WTC11 (cell line): ENCODE measurements around the gene MRPS23. TPM values are rescaled to one million over a fixed set of nuclear protein-coding genes. Genes with fewer than 3 reads are reported as not detected.

Experiments
- ATAC-seq: fragments of 200-7000 bp; cut with Tn5 transposase; 2 replicates; pipeline ENCODE4 v1.10.0; 2021; ENCODE audit warnings: mild to moderate bottlenecking, moderate library complexity
- CTCF ChIA-PET: fragments of 300-600 bp; sonication (Branson Sonifier 250); formaldehyde crosslinking; loops from one replicate; lab custom pipeline; 2021; ENCODE audit warnings: antibody characterized with exemption; lab: Charles Lee
- POLR2A ChIA-PET: fragments of 350-600 bp; sonication (Branson Sonifier 250); formaldehyde crosslinking; loops from one replicate; lab custom pipeline; 2021; ENCODE audit warnings: antibody characterized with exemption; lab: Charles Lee
- DNase-seq: peaks from one replicate; pipeline ENCODE4 v3.0.0; 2021; ENCODE audit warnings: low spot score
- H3K27ac Mint-ChIP-seq: 2 replicates; pipeline ENCODE4 v1.8.0; 2021; ENCODE audit warnings: mixed read lengths
- H3K27me3 Mint-ChIP-seq: 2 replicates; pipeline ENCODE4 v1.8.0; 2021; ENCODE audit warnings: low read depth, mild to moderate bottlenecking, moderate library complexity, mixed read lengths
- H3K36me3 Mint-ChIP-seq: 2 replicates; pipeline ENCODE4 v1.8.0; 2021; ENCODE audit warnings: mixed read lengths
- H3K4me1 Mint-ChIP-seq: 2 replicates; pipeline ENCODE4 v1.8.0; 2022; ENCODE audit warnings: mixed read lengths
- H3K4me3 Mint-ChIP-seq: 2 replicates; pipeline ENCODE4 v1.8.0; 2021; ENCODE audit warnings: mild to moderate bottlenecking, moderate library complexity, mixed read lengths
- H3K9me3 Mint-ChIP-seq: 2 replicates; pipeline ENCODE4 v1.8.0; 2021; ENCODE audit warnings: mixed read lengths
- AFF4 ChIP-seq: sonication (generic); formaldehyde crosslinking; IDR thresholded peaks from 2 replicates; pipeline ENCODE4 v1.8.1; 2023; ENCODE audit warnings: mild to moderate bottlenecking, missing genetic modification reagents, borderline replicate concordance
- ATF1 ChIP-seq: sonication (generic); formaldehyde crosslinking; IDR thresholded peaks from 2 replicates; pipeline ENCODE4 v1.8.1; 2023; ENCODE audit warnings: mild to moderate bottlenecking, moderate library complexity, missing genetic modification reagents
- CTCF ChIP-seq: fragments of 200-600 bp; IDR thresholded peaks from 2 replicates; pipeline ENCODE4 v1.8.0; 2022; ENCODE audit warnings: antibody characterized with exemption
- ESRRA ChIP-seq: sonication (generic); formaldehyde crosslinking; IDR thresholded peaks from 2 replicates; pipeline ENCODE4 v1.8.1; 2022; ENCODE audit warnings: mild to moderate bottlenecking, missing genetic modification reagents, borderline replicate concordance
- GABPB1 ChIP-seq: sonication (generic); formaldehyde crosslinking; IDR thresholded peaks from 2 replicates; pipeline ENCODE4 v1.8.1; 2023; ENCODE audit warnings: mild to moderate bottlenecking, missing genetic modification reagents
- IRF2 ChIP-seq: sonication (generic); formaldehyde crosslinking; IDR thresholded peaks from 2 replicates; pipeline ENCODE4 v1.8.0; 2022; ENCODE audit warnings: low read depth, missing genetic modification reagents, borderline replicate concordance
- JAZF1 ChIP-seq: fragments of 250-450 bp; sonication (Bioruptor Pico); IDR thresholded peaks from 2 replicates; pipeline ENCODE4 v1.9.0; 2021; ENCODE audit warnings: moderate library complexity, mild to moderate bottlenecking, inconsistent platforms
- KAT7 ChIP-seq: sonication (generic); formaldehyde crosslinking; IDR thresholded peaks from 2 replicates; pipeline ENCODE4 v1.8.1; 2023; ENCODE audit warnings: missing genetic modification reagents, mild to moderate bottlenecking, borderline replicate concordance
- NR1H2 ChIP-seq: sonication (generic); formaldehyde crosslinking; IDR thresholded peaks from 2 replicates; pipeline ENCODE4 v1.9.0; 2021; ENCODE audit warnings: mild to moderate bottlenecking, moderate library complexity, missing genetic modification reagents
- RELA ChIP-seq: sonication (generic); formaldehyde crosslinking; IDR thresholded peaks from 2 replicates; pipeline ENCODE4 v1.8.1; 2022; ENCODE audit warnings: missing genetic modification reagents, mild to moderate bottlenecking, borderline replicate concordance
- RORB ChIP-seq: fragments of 250-450 bp; sonication (Bioruptor Pico); IDR thresholded peaks from 2 replicates; pipeline ENCODE4 v1.9.0; 2021; ENCODE audit warnings: mild to moderate bottlenecking
- SP1 ChIP-seq: sonication (generic); formaldehyde crosslinking; conservative IDR thresholded peaks from 2 replicates; pipeline ENCODE4 v1.8.1; 2022; ENCODE audit warnings: missing genetic modification reagents
- TEAD4 ChIP-seq: sonication (generic); formaldehyde crosslinking; IDR thresholded peaks from 2 replicates; pipeline ENCODE4 v1.8.0; 2022; ENCODE audit warnings: mild to moderate bottlenecking, missing genetic modification reagents
- ZNF121 ChIP-seq: sonication (generic); formaldehyde crosslinking; IDR thresholded peaks from 2 replicates; pipeline ENCODE4 v1.8.0; 2023; ENCODE audit warnings: missing genetic modification reagents
- ZNF219 ChIP-seq: sonication (generic); formaldehyde crosslinking; IDR thresholded peaks from 2 replicates; pipeline ENCODE4 v1.8.0; 2023; ENCODE audit warnings: missing genetic modification reagents, mild to moderate bottlenecking, borderline replicate concordance
- ZNF232 ChIP-seq: sonication (generic); formaldehyde crosslinking; IDR thresholded peaks from 2 replicates; pipeline ENCODE4 v1.8.0; 2022; ENCODE audit warnings: mild to moderate bottlenecking, missing genetic modification reagents
- ZNF263 ChIP-seq: sonication (generic); formaldehyde crosslinking; IDR thresholded peaks from 2 replicates; pipeline ENCODE4 v1.8.1; 2022; ENCODE audit warnings: low read depth, mild to moderate bottlenecking, moderate library complexity, missing genetic modification reagents
- ZNF281 ChIP-seq: sonication (generic); formaldehyde crosslinking; IDR thresholded peaks from 2 replicates; pipeline ENCODE4 v1.8.0; 2023; ENCODE audit warnings: mild to moderate bottlenecking, missing genetic modification reagents
- ZNF317 ChIP-seq: sonication (generic); formaldehyde crosslinking; IDR thresholded peaks from 2 replicates; pipeline ENCODE4 v1.8.1; 2023; ENCODE audit warnings: low read depth, mild to moderate bottlenecking, moderate library complexity, missing genetic modification reagents, borderline replicate concordance
- total RNA-seq: library from RNA; stranded (reverse); gene quantifications from 3 replicates; pipeline ENCODE4 v1.2.3, GENCODE V29; 2021
- TF ChIP-seq, protein P1 (sequence below): sonication (generic); formaldehyde crosslinking; IDR thresholded peaks from 2 replicates; pipeline ENCODE4 v1.8.0; 2022; ENCODE audit warnings: mild to moderate bottlenecking, missing genetic modification reagents

Gene MRPS23
- total RNA-seq, 1 experiment from 2014 or later, result 65.3 TPM

- no peak for TF ChIP-seq ZNF121 (CRISPR knock-in tag)
- TF ChIP-seq, all 79 proteins: peak for 0
These were observed 7.6 kb downstream of the MRPS23 start (continued) for GRCh38 chr17:57842280-57842679.

- CTCF ChIA-PET, result interaction anchor here (0.7 to 1.0 kb wide), 2 partner anchors 59 to 65 kb away, joined by 3 to 4 read pairs; no protein-coding TSS in a partner anchor
- Mint-ChIP-seq H3K36me3 (peaks cover 22% of the 10 kb centered on the region), H3K27ac (no peak overlapping the region), H3K4me1 (no peaks in the 10 kb centered on the region; the same call in 1 of the 2 replicates)
- POLR2A ChIA-PET, result no interaction called here
- DNase-seq, result no peak
- TF ChIP-seq ZNF317 (CRISPR knock-in tag), result no peak
- no peak for TF ChIP-seq TEAD4 (CRISPR knock-in tag)
- no peak for TF ChIP-seq ESRRA (CRISPR knock-in tag)
- TF ChIP-seq ZNF219 (CRISPR knock-in tag), result no peak
- TF ChIP-seq JAZF1 (CRISPR knock-in tag), result no peak
- no peak for TF ChIP-seq ATF1 (CRISPR knock-in tag)
- no peak for TF ChIP-seq RELA (CRISPR knock-in tag)
- TF ChIP-seq, protein P1, sequence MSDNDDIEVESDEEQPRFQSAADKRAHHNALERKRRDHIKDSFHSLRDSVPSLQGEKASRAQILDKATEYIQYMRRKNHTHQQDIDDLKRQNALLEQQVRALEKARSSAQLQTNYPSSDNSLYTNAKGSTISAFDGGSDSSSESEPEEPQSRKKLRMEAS (CRISPR knock-in tag), result no peak
- no peak for TF ChIP-seq KAT7 (CRISPR knock-in tag)
- TF ChIP-seq IRF2, result no peak
- no peak for TF ChIP-seq ZNF263 (CRISPR knock-in tag)
- no peak for TF ChIP-seq CTCF
- TF ChIP-seq NR1H2 (CRISPR knock-in tag), result no peak
- no peak for TF ChIP-seq AFF4 (CRISPR knock-in tag)
- TF ChIP-seq ZNF232 (CRISPR knock-in tag), result no peak
- no peak for TF ChIP-seq RORB
- no peak for TF ChIP-seq GABPB1
- TF ChIP-seq SP1, result no peak
- no peak for TF ChIP-seq ZNF281 (CRISPR knock-in tag)
- TF ChIP-seq, all 79 proteins: peak for 0
- Mint-ChIP-seq H3K9me3 (no peaks in the 10 kb centered on the region), H3K27me3 (no peaks in the 10 kb centered on the region), H3K4me3 (no peak overlapping the region)
- no peak for ATAC-seq
These were observed 10.3 kb downstream of the MRPS23 start for GRCh38 chr17:57839571-57839923.
